Astrocyte (in vitro differentiated cells and primary cell): ENCODE measurements around the gene ZNF845.
"Not testable (repeated sequence)": the region's sequence is repeated elsewhere in the genome, so short reads cannot be mapped to it uniquely, and the experiment has no call there.

Experiments used
- CTCF ChIP-seq: IDR thresholded peaks from 2 replicates; pipeline ENCODE4 v1.5.1; 2011; ENCODE audit warnings: low read depth, mild to moderate bottlenecking, inconsistent platforms, low read length, moderate library complexity; ENCODE audit not compliant: insufficient read depth
- EZH2 ChIP-seq: IDR thresholded peaks from 2 replicates; pipeline ENCODE4 v1.6.1; 2012; ENCODE audit warnings: mild to moderate bottlenecking, low read length, inconsistent platforms; ENCODE audit not compliant: insufficient read depth

DNA sequence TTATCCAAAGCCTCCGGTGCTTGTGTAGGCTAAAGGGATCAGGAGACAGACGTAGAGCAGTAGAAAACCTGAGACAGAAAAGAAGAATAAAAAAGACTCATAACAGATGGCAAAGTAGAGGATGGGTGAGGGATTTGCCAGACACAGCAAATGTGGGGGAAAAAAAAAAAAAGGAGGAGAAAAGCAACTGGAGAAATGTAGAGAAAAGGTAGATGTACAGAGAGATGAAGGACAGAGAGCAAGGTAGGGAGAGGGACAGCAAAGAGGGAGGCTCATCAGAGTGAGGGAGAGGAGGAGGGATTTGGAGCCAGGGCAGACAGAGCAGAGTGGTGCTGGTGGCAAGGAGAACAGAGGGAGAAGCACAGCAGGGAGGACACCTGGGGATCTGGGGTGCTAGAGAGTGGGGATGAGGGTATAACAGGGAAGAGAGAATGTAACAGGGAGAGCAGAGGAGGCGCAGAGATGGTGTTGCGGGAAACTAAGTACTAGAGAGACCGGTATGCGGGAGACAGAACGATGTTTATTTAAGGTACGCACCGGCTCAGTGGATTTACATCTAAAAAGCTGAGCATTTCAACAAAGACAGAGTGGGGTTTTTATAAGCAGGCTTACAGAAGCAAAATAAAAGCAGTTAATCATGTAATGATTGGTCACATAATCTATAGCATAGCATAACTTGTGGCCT lies 62.4 kb downstream of the ZNF845 start:
- not testable (repeated sequence) for TF ChIP-seq CTCF, EZH2
